NCI-H526 (cell line): Measurements from ENCODE around the gene C19orf67.
"Not testable (repeated sequence)": the region's sequence is repeated elsewhere in the genome, so short reads cannot be mapped to it uniquely, and the experiment has no call there.

Experiments
- DNase-seq, 2 experiments: peaks; one replicate each; lab custom pipeline; 2025; lab: John Stamatoyannopoulos, UW

Gene C19orf67

GRCh38 chr19:14056069-14056666 is 29.4 kb downstream of the C19orf67 start:
- DNase-seq: no peak

- DNase-seq: no peak
Observed at GRCh38 chr19:14055396-14055795, 30.2 kb downstream of the C19orf67 start.

GRCh38 chr19:14054721-14055120 is 30.9 kb downstream of the C19orf67 start:
- no peak for DNase-seq

GRCh38 chr19:14054099-14054498 is 31.5 kb downstream of the C19orf67 start:
- DNase-seq: no peak

- DNase-seq: no peak
Observed at GRCh38 chr19:14053500-14053899, 32.1 kb downstream of the C19orf67 start.

- DNase-seq: no peak
Observed at GRCh38 chr19:14053032-14053431, 32.6 kb downstream of the C19orf67 start.

GRCh38 chr19:14052470-14052869 is 33.1 kb downstream of the C19orf67 start:
- no peak for DNase-seq

GRCh38 chr19:14051980-14052379 is 33.6 kb downstream of the C19orf67 start:
- DNase-seq: no peak

- DNase-seq: not testable (repeated sequence)
Observed at GRCh38 chr19:14050961-14051360, 34.6 kb downstream of the C19orf67 start.

GRCh38 chr19:14050512-14050911 is 35.1 kb downstream of the C19orf67 start:
- no peak for DNase-seq

GRCh38 chr19:14048443-14049153 is 37.0 kb downstream of the C19orf67 start:
- peak in 1 of 2 experiments; percentile 40 for DNase-seq

- not testable (repeated sequence) for DNase-seq
Observed at GRCh38 chr19:14047866-14048265, 37.7 kb downstream of the C19orf67 start.

- peak in 1 of 2 experiments; percentile 57 for DNase-seq
Observed at GRCh38 chr19:14042659-14043608, 42.6 kb downstream of the C19orf67 start.

- no peak for DNase-seq
Observed at GRCh38 chr19:14039181-14039580, 46.4 kb downstream of the C19orf67 start.

- no peak for DNase-seq
Observed at GRCh38 chr19:14035706-14036105, 49.9 kb downstream of the C19orf67 start.

- DNase-seq: not testable (repeated sequence)
Observed at GRCh38 chr19:14035159-14035558, 50.4 kb downstream of the C19orf67 start.

GRCh38 chr19:14033946-14034345 is 51.6 kb downstream of the C19orf67 start:
- no peak for DNase-seq

- DNase-seq: peak; percentile 30 to 66
Observed at GRCh38 chr19:14031719-14032480, 53.7 kb downstream of the C19orf67 start, which contains the start of gene IL27RA. TSS of gene IL27RA (plus strand) at chr19:14031762. CDS start at chr19:14031873, 111 bp downstream.
